ENCODE results near the gene VCL.
"Not testable (repeated sequence)": the region's sequence is repeated elsewhere in the genome, so short reads cannot be mapped to it uniquely, and the experiment has no call there.

The VCL gene

GRCh38 chr10:73997787-73998622 lies at the start of gene VCL:
Gene VCL (plus strand): TSS chr10:73998116. CDS start chr10:73998208, 92 bp downstream.
- DNase-seq = peak; percentile 99

- DNase-seq = no peak
Measured at GRCh38 chr10:73948947-73949633, 48.8 kb upstream of the VCL start.

GRCh38 chr10:73950155-73950948 lies 47.6 kb upstream of the VCL start:
- peak; percentile 67 for DNase-seq

GRCh38 chr10:73953665-73954064 lies 44.3 kb upstream of the VCL start:
- DNase-seq = peak; percentile 55

GRCh38 chr10:73954737-73955136 lies 43.2 kb upstream of the VCL start:
- DNase-seq = no peak

- DNase-seq = no peak
Measured at GRCh38 chr10:73955719-73956118, 42.2 kb upstream of the VCL start.

- peak; percentile 51 for DNase-seq
Measured at GRCh38 chr10:73956476-73957359, 41.2 kb upstream of the VCL start.

- peak; percentile 48 for DNase-seq
Measured at GRCh38 chr10:73959484-73960243, 38.3 kb upstream of the VCL start.

GRCh38 chr10:73962386-73962785 lies 35.5 kb upstream of the VCL start:
- DNase-seq = no peak

- not testable (repeated sequence) for DNase-seq
Measured at GRCh38 chr10:73963533-73963932, 34.4 kb upstream of the VCL start.

- peak; percentile 17 for DNase-seq
Measured at GRCh38 chr10:73964743-73965142, 33.2 kb upstream of the VCL start.

GRCh38 chr10:73965267-73965889 lies 32.5 kb upstream of the VCL start:
- DNase-seq = peak; percentile 30

- peak; percentile 100 for DNase-seq
Measured at GRCh38 chr10:73965890-73966768, 31.8 kb upstream of the VCL start.

GRCh38 chr10:73967022-73967429 lies 30.9 kb upstream of the VCL start:
- DNase-seq = peak; percentile 17

- DNase-seq = no peak
Measured at GRCh38 chr10:73967544-73967943, 30.4 kb upstream of the VCL start.

GRCh38 chr10:73968098-73968521 lies 29.8 kb upstream of the VCL start:
- DNase-seq = peak; percentile 63

- peak; percentile 39 for DNase-seq
Measured at GRCh38 chr10:73969224-73969841, 28.6 kb upstream of the VCL start.

- no peak for DNase-seq
Measured at GRCh38 chr10:73970845-73971244, 27.1 kb upstream of the VCL start.

GRCh38 chr10:73971636-73972354 lies 26.1 kb upstream of the VCL start:
- DNase-seq = no peak

Data from fibroblast of skin of right biceps (primary cell).